Measurements from ENCODE around the gene TTLL1. TPM values are rescaled to one million over a fixed set of nuclear protein-coding genes. Genes with fewer than 3 reads are reported as not detected.

Gene TTLL1
- total RNA-seq, 1 experiment from 2014 or later = 4.1 TPM

DNA sequence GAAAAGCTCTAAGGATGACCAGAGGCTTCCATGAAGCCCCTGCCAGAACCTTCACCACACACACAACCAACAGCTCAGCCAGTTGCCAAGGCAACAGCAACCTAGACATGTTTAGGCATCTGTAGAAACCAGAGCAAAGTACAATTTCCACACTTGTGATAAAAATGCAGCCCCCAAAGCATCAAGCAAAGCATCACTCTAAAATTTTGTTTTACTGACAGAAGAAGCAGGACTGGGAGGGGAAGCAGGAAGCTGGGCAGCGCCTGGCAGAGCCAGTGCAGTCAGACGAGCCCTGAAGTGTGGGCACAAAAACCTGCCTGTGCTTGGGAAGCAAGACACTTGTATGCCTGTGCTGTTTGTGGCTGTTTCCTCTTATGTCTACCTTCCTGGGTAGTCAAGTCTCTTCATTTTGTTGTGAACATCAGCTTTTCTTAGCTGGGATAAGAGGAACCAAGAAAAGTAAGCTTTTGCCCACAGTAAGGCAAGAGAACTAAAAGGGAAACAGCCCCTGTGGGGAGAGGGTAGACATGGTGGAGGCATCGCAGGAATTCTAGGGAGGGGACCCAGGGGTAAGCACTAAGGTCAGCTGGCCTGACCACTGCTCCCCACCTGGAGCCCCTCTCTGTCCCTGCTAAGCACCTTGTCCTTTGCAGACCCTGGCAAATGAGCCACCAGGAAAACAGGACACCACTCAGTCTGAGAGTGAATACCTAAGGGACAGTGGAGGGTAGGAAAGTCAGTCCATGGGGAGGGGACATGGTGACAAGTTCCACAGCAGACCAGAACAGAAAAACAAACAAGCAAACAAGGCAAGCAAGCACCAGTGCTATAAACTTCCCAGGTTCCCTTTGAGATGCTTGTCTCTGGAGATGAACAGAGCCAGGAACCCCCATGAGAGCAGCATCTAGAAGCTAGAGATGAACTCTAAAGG lies 87.7 kb downstream of the TTLL1 start:
- no peak for DNase-seq
- Mint-ChIP-seq H3K4me1 (ENCODE audit: low read depth, unreplicated experiment) (peaks cover 47% of the 10 kb centered on the region), H3K27ac (ENCODE audit: unreplicated experiment) (peak overlapping the region; percentile 85), H3K4me3 (ENCODE audit: unreplicated experiment) (peak overlapping the region; percentile 40), H3K9me3 (ENCODE audit: unreplicated experiment) (no peaks in the 10 kb centered on the region), H3K36me3 (ENCODE audit: insufficient read depth, unreplicated experiment) (peaks cover 26% of the 10 kb centered on the region), H3K27me3 (ENCODE audit: insufficient read depth, unreplicated experiment) (no peaks in the 10 kb centered on the region)
- ChIA-PET POLR2A (interaction anchor here (0.9 kb wide), 1 partner anchor 14 kb away, joined by 4 read pairs; the partner anchor contains the start of gene PACSIN2), CTCF (no interaction called here)
- Histone ChIP-seq H3K27me3 (replicated peaks; ENCODE audit: control insufficient read depth, insufficient read depth, low read length) (no peaks in the 10 kb centered on the region), H3K36me3 (ENCODE audit: control insufficient read depth, insufficient read depth, low read length) (no peaks in the 10 kb centered on the region), H3K9me3 (no peaks in the 10 kb centered on the region), H3K4me1 (peaks cover 78% of the 10 kb centered on the region), H3K4me3 (ENCODE audit: low read depth, low read length) (no peak overlapping the region)
- no TSS peak for BruUV-seq (replicated peaks)
- intact Hi-C loops (cut with micrococcal nuclease; ENCODE audit: unreplicated experiment) = loop anchor here (1.0 kb wide), 1 partner anchor 10 kb away; no protein-coding TSS in a partner anchor
- no peak for TF ChIP-seq CTCF (IDR thresholded peaks at IDR 0.05; ENCODE audit: insufficient read depth in 1 of 2, low read depth in 1 of 2, low read length in 1 of 2, severe bottlenecking in 1 of 2, unreplicated experiment in 1 of 2)

- CTCF ChIA-PET = no interaction called here
- Mint-ChIP-seq H3K4me1 (ENCODE audit: low read depth, unreplicated experiment) (peaks cover 47% of the 10 kb centered on the region), H3K9me3 (ENCODE audit: unreplicated experiment) (no peaks in the 10 kb centered on the region), H3K27me3 (ENCODE audit: insufficient read depth, unreplicated experiment) (no peaks in the 10 kb centered on the region), H3K4me3 (ENCODE audit: unreplicated experiment) (no peak overlapping the region), H3K27ac (ENCODE audit: unreplicated experiment) (peak overlapping the region; percentile 85), H3K36me3 (ENCODE audit: insufficient read depth, unreplicated experiment) (peaks cover 26% of the 10 kb centered on the region)
- Histone ChIP-seq H3K4me1 (peaks cover 78% of the 10 kb centered on the region), H3K9me3 (no peaks in the 10 kb centered on the region), H3K36me3 (ENCODE audit: control insufficient read depth, insufficient read depth, low read length) (no peaks in the 10 kb centered on the region), H3K27me3 (replicated peaks; ENCODE audit: control insufficient read depth, insufficient read depth, low read length) (no peaks in the 10 kb centered on the region), H3K4me3 (ENCODE audit: low read depth, low read length) (no peak overlapping the region)
- intact Hi-C loops (cut with micrococcal nuclease; ENCODE audit: unreplicated experiment) = no loop called here
- TF ChIP-seq CTCF (IDR thresholded peaks at IDR 0.05; ENCODE audit: insufficient read depth in 1 of 2, low read depth in 1 of 2, low read length in 1 of 2, severe bottlenecking in 1 of 2, unreplicated experiment in 1 of 2) = no peak
- BruUV-seq (replicated peaks) = no TSS peak
- DNase-seq = no peak
- POLR2A ChIA-PET = no interaction called here
Measured at GRCh38 chr22:43000441-43001175, 88.6 kb downstream of the TTLL1 start.

DNA sequence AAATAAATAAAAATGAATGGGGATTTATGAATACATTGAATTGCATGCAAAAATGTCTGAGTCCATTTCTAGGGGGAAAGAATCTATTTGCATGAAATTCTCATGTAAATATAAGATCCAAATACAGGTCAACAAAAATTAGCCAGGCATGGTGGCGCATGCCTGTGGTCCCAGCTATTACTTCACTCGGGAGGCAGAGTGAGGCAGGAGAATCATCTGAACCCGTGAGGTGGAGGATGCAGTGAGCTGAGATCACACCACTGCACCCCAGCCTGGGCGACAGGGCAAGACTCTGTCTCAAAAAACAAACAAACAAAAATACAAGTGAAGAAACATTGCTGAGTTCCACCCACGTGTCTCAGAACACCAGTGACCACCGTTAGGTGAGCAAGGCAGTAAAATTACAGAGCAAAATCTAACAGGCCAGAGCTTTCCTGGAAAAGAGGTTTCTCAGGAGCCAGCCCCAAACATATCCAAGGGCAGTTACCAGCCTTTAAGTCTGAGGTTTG lies 91.6 kb downstream of the TTLL1 start:
- H3K4me1 Mint-ChIP-seq (ENCODE audit: low read depth, unreplicated experiment) = peaks cover 60% of the 10 kb centered on the region
- H3K36me3 Mint-ChIP-seq (ENCODE audit: insufficient read depth, unreplicated experiment) = peaks cover 40% of the 10 kb centered on the region
- TF ChIP-seq CTCF (IDR thresholded peaks at IDR 0.05; ENCODE audit: insufficient read depth in 1 of 2, low read depth in 1 of 2, low read length in 1 of 2, severe bottlenecking in 1 of 2, unreplicated experiment in 1 of 2) = no peak
- no peaks in the 10 kb centered on the region for H3K27me3 ChIP-seq (replicated peaks; ENCODE audit: control insufficient read depth, insufficient read depth, low read length)
- CTCF ChIA-PET = no interaction called here
- H3K36me3 ChIP-seq (ENCODE audit: control insufficient read depth, insufficient read depth, low read length) = no peaks in the 10 kb centered on the region
- no peak overlapping the region for H3K4me3 Mint-ChIP-seq (ENCODE audit: unreplicated experiment)
- peak overlapping the region; percentile 99 for H3K27ac Mint-ChIP-seq (ENCODE audit: unreplicated experiment)
- BruUV-seq (replicated peaks) = no TSS peak
- POLR2A ChIA-PET = no interaction called here
- H3K4me1 ChIP-seq = peaks cover 72% of the 10 kb centered on the region
- no peaks in the 10 kb centered on the region for H3K27me3 Mint-ChIP-seq (ENCODE audit: insufficient read depth, unreplicated experiment)
- H3K4me3 ChIP-seq (ENCODE audit: low read depth, low read length) = no peak overlapping the region
- no peak for DNase-seq
- H3K9me3 Mint-ChIP-seq (ENCODE audit: unreplicated experiment) = no peaks in the 10 kb centered on the region
- intact Hi-C loops (cut with micrococcal nuclease; ENCODE audit: unreplicated experiment) = no loop called here
- no peaks in the 10 kb centered on the region for H3K9me3 ChIP-seq

Data from Caco-2 (cell line).